Subcutaneous abdominal adipose tissue (tissue), 5 donors: ENCODE measurements around the gene MUC4.
"Not testable (repeated sequence)": the region's sequence is repeated elsewhere in the genome, so short reads cannot be mapped to it uniquely, and the experiment has no call there.

ENCODE experiments used
- H3K27ac ChIP-seq: one replicate; pipeline ENCODE4 v1.7.0; 2013; ENCODE audit warnings: low read depth, mild to moderate bottlenecking, inconsistent platforms, low read length, moderate library complexity
- H3K27me3 ChIP-seq, 5 donors: one replicate each; pipeline ENCODE4 v1.7.0; 2013; ENCODE audit warnings: low read length in 5 of 5, inconsistent platforms in 1 of 5; ENCODE audit not compliant: control insufficient read depth in 5 of 5, insufficient read depth in 4 of 5
- H3K36me3 ChIP-seq, 5 donors: one replicate each; pipeline ENCODE4 v1.7.0; 2013; ENCODE audit warnings: low read length in 5 of 5; ENCODE audit not compliant: control insufficient read depth in 5 of 5, insufficient read depth in 5 of 5
- H3K4me1 ChIP-seq, 5 donors: one replicate each; pipeline ENCODE4 v1.7.0; 2013; ENCODE audit warnings: low read length in 5 of 5, mild to moderate bottlenecking in 3 of 5, moderate library complexity in 1 of 5; ENCODE audit not compliant: control insufficient read depth in 5 of 5, insufficient read depth in 5 of 5
- H3K4me3 ChIP-seq, 5 donors: one replicate each; pipeline ENCODE4 v1.7.0; 2013; ENCODE audit warnings: low read length in 5 of 5, low read depth in 1 of 5
- H3K9ac ChIP-seq, 5 donors: one replicate each; pipeline ENCODE4 v1.7.0; 2013; ENCODE audit warnings: low read length in 5 of 5, mild to moderate bottlenecking in 4 of 5, moderate library complexity in 3 of 5
- H3K9me3 ChIP-seq, 5 donors: one replicate each; pipeline ENCODE4 v1.7.0; 2013; ENCODE audit warnings: low read length in 5 of 5; ENCODE audit not compliant: control insufficient read depth in 5 of 5
- donor health status: healthy.
- donor health status: healthy.
- donor health status: healthy.
- donor health status: healthy.
- donor health status: healthy.

MUC4 gene

GRCh38 chr3:195790901-195791300 is 20.8 kb downstream of the MUC4 start:
- Histone ChIP-seq H3K4me3 (no peak overlapping the region), H3K9ac (no peak overlapping the region), H3K9me3 (no peaks in the 10 kb centered on the region), H3K36me3 (no peaks in the 10 kb centered on the region), H3K27me3 (peaks cover 0 to 3% (median 0%) of the 10 kb centered on the region in 5 donors), H3K27ac (no peak overlapping the region), H3K4me1 (no peaks in the 10 kb centered on the region)

GRCh38 chr3:195788711-195789581 is 22.8 kb downstream of the MUC4 start:
- Histone ChIP-seq H3K27me3 (peaks cover 0 to 3% (median 0%) of the 10 kb centered on the region in 5 donors), H3K9ac (no peak overlapping the region), H3K36me3 (no peaks in the 10 kb centered on the region), H3K9me3 (no peaks in the 10 kb centered on the region), H3K4me3 (no peak overlapping the region), H3K4me1 (no peaks in the 10 kb centered on the region), H3K27ac (no peak overlapping the region)

GRCh38 chr3:195785781-195786405 is 25.8 kb downstream of the MUC4 start:
- not testable (repeated sequence) for H3K9ac ChIP-seq, H3K36me3 ChIP-seq, H3K9me3 ChIP-seq, H3K4me1 ChIP-seq, H3K27ac ChIP-seq, H3K4me3 ChIP-seq, H3K27me3 ChIP-seq

GRCh38 chr3:195784031-195784430 is 27.7 kb downstream of the MUC4 start:
- not testable (repeated sequence) for H3K4me1 ChIP-seq, H3K27me3 ChIP-seq

GRCh38 chr3:195781236-195781635 is 30.5 kb downstream of the MUC4 start:
- not testable (repeated sequence) for H3K9ac ChIP-seq, H3K4me3 ChIP-seq, H3K9me3 ChIP-seq, H3K36me3 ChIP-seq, H3K4me1 ChIP-seq, H3K27ac ChIP-seq, H3K27me3 ChIP-seq

More at GRCh38 chr3:195784031-195784430, 27.7 kb downstream of the MUC4 start:
- not testable (repeated sequence) for H3K9ac ChIP-seq, H3K4me3 ChIP-seq, H3K36me3 ChIP-seq, H3K9me3 ChIP-seq, H3K27ac ChIP-seq

GRCh38 chr3:195777975-195778374 is 33.8 kb downstream of the MUC4 start:
- Histone ChIP-seq H3K4me1 (no peaks in the 10 kb centered on the region), H3K9ac (no peak overlapping the region), H3K27me3 (peaks cover 0 to 2% (median 0%) of the 10 kb centered on the region in 5 donors), H3K9me3 (no peaks in the 10 kb centered on the region), H3K4me3 (no peak overlapping the region), H3K27ac (no peak overlapping the region), H3K36me3 (no peaks in the 10 kb centered on the region)

- no peak overlapping the region for H3K4me3 ChIP-seq
- H3K9ac ChIP-seq, result no peak overlapping the region
- H3K27me3 ChIP-seq, result no peaks in the 10 kb centered on the region
- no peaks in the 10 kb centered on the region for H3K36me3 ChIP-seq
- no peak overlapping the region for H3K27ac ChIP-seq
- H3K4me1 ChIP-seq, result no peaks in the 10 kb centered on the region
- no peaks in the 10 kb centered on the region for H3K9me3 ChIP-seq
Measured at GRCh38 chr3:195774917-195775316, 36.8 kb downstream of the MUC4 start.

- no peak overlapping the region for H3K4me3 ChIP-seq
- H3K36me3 ChIP-seq, result no peaks in the 10 kb centered on the region
- no peaks in the 10 kb centered on the region for H3K27me3 ChIP-seq
- no peak overlapping the region for H3K27ac ChIP-seq
- no peak overlapping the region for H3K9ac ChIP-seq
- no peaks in the 10 kb centered on the region for H3K4me1 ChIP-seq
- no peaks in the 10 kb centered on the region for H3K9me3 ChIP-seq
Measured at GRCh38 chr3:195773956-195774537, 37.7 kb downstream of the MUC4 start.

GRCh38 chr3:195771646-195772300 is 40.0 kb downstream of the MUC4 start:
- H3K27me3 ChIP-seq, result peaks cover 0 to 2% (median 0%) of the 10 kb centered on the region in 5 donors
- H3K4me3 ChIP-seq, result no peak overlapping the region
- no peak overlapping the region for H3K27ac ChIP-seq
- H3K4me1 ChIP-seq, result no peaks in the 10 kb centered on the region
- H3K36me3 ChIP-seq, result no peaks in the 10 kb centered on the region
- no peak overlapping the region for H3K9ac ChIP-seq
- no peaks in the 10 kb centered on the region for H3K9me3 ChIP-seq
